Astrocyte (in vitro differentiated cells and primary cell): ENCODE data around the gene TMEM198.

Experiments
- CTCF ChIP-seq: IDR thresholded peaks from 2 replicates; pipeline ENCODE4 v1.5.1; 2011; ENCODE audit warnings: low read depth, mild to moderate bottlenecking, inconsistent platforms, low read length, moderate library complexity; ENCODE audit not compliant: insufficient read depth
- EZH2 ChIP-seq: IDR thresholded peaks from 2 replicates; pipeline ENCODE4 v1.6.1; 2012; ENCODE audit warnings: mild to moderate bottlenecking, low read length, inconsistent platforms; ENCODE audit not compliant: insufficient read depth

GRCh38 chr2:219567131-219567530 is 23.3 kb downstream of the TMEM198 start:
- no peak for TF ChIP-seq CTCF
- TF ChIP-seq EZH2 = no peak
